SK-N-SH (cell line): ENCODE results near the gene DCP1B. TPM values are rescaled to one million over a fixed set of nuclear protein-coding genes. Genes with fewer than 3 reads are reported as not detected.

Experiments used
- CTCF ChIA-PET: fragments of 300-600, 350-600 bp; formaldehyde crosslinking; extraction: SDS; loops from one replicate; lab custom pipeline; 2021; lab: Yijun Ruan, JAX
- POLR2A ChIA-PET: fragments of 350-600 bp; sonication (Branson Sonifier 250); formaldehyde crosslinking; extraction: SDS; loops from one replicate; lab custom pipeline; 2020; ENCODE audit warnings: antibody characterized with exemption, inconsistent platforms; lab: Yijun Ruan, JAX
- DNase-seq: peaks from one replicate; pipeline ENCODE4 v3.0.0; 2012
- H2AFZ ChIP-seq: fragments of 200-600 bp; sonication (generic); 2 replicates; pipeline ENCODE4 v1.8.1; 2016; ENCODE audit warnings: antibody characterized with exemption, mild to moderate bottlenecking, low read depth
- H3F3A ChIP-seq: fragments of 200-600 bp; sonication (generic); replicated peaks from 2 replicates; pipeline ENCODE3; 2016; ENCODE audit warnings: antibody characterized with exemption, mild to moderate bottlenecking; ENCODE audit not compliant: insufficient read depth
- H3K27ac ChIP-seq, 2 experiments: fragments of 200-500 bp in 1 of 2; fragments of 200-600 bp in 1 of 2; sonication (Bioruptor generic) in 1 of 2; sonication (generic), shearing (Covaris generic) in 1 of 2; 2 replicates each; pipeline versions ENCODE4 v1.5.1 to v1.6.1; 2014 to 2016; ENCODE audit warnings: low read depth in 2 of 2, inconsistent platforms in 1 of 2, low read length in 1 of 2, mild to moderate bottlenecking in 1 of 2, mixed read lengths in 1 of 2
- H3K27me3 ChIP-seq: fragments of 200-600 bp; sonication (generic), shearing (Covaris generic); 2 replicates; pipeline ENCODE4 v1.6.1; 2016; ENCODE audit warnings: mixed run types; ENCODE audit not compliant: insufficient read depth
- H3K36me3 ChIP-seq, 2 experiments: fragments of 200-500 bp in 1 of 2; fragments of 200-600 bp in 1 of 2; sonication (Bioruptor generic) in 1 of 2; sonication (generic) in 1 of 2; replicated peaks in 1 of 2; 2 replicates each; pipeline versions ENCODE3 to v1.5.1; 2014 to 2016; ENCODE audit warnings: low read length in 1 of 2, mild to moderate bottlenecking in 1 of 2; ENCODE audit not compliant: insufficient read depth in 2 of 2, control insufficient read depth in 1 of 2
- H3K4me1 ChIP-seq, 2 experiments: fragments of 200-500 bp in 1 of 2; fragments of 200-600 bp in 1 of 2; sonication (Bioruptor generic) in 1 of 2; sonication (generic), shearing (Covaris generic) in 1 of 2; 2 replicates each; pipeline versions ENCODE4 v1.5.1 to v1.6.1; 2014 to 2016; ENCODE audit warnings: low read depth in 1 of 2, low read length in 1 of 2, mixed run types in 1 of 2; ENCODE audit not compliant: insufficient read depth in 2 of 2, control insufficient read depth in 1 of 2
- H3K4me2 ChIP-seq: fragments of 200-600 bp; sonication (generic), shearing (Covaris generic); 2 replicates; pipeline ENCODE4 v1.6.1; 2017; ENCODE audit warnings: mixed run types
- H3K4me3 ChIP-seq, 2 experiments: fragments of 200-500 bp in 1 of 2; fragments of 200-600 bp in 1 of 2; sonication (Bioruptor generic) in 1 of 2; sonication (generic), shearing (Covaris generic) in 1 of 2; 2 replicates each; pipeline versions ENCODE4 v1.5.1 to v1.8.1; 2014 to 2016; ENCODE audit warnings: low read depth in 2 of 2, inconsistent platforms in 1 of 2, low read length in 1 of 2, mild to moderate bottlenecking in 1 of 2, mixed read lengths in 1 of 2, moderate library complexity in 1 of 2
- H3K79me2 ChIP-seq: fragments of 200-600 bp; sonication (generic); 2 replicates; pipeline ENCODE4 v1.8.1; 2017; ENCODE audit warnings: mild to moderate bottlenecking; ENCODE audit not compliant: insufficient read depth
- H3K9ac ChIP-seq: fragments of 200-600 bp; sonication (generic); 2 replicates; pipeline ENCODE4 v1.6.1; 2017; ENCODE audit warnings: mixed run types
- H3K9me2 ChIP-seq: fragments of 200-600 bp; sonication (generic); 2 replicates; pipeline ENCODE4 v1.6.1; 2017; ENCODE audit warnings: mixed run types
- H3K9me3 ChIP-seq: fragments of 200-600 bp; sonication (generic); 2 replicates; pipeline ENCODE4 v1.6.1; 2017; ENCODE audit warnings: mixed run types, mild to moderate bottlenecking, moderate library complexity
- H4K20me1 ChIP-seq: fragments of 200-600 bp; sonication (generic); 2 replicates; pipeline ENCODE4 v1.6.1; 2017; ENCODE audit warnings: mild to moderate bottlenecking, mixed run types; ENCODE audit not compliant: insufficient read depth
- FOSL2 ChIP-seq: IDR thresholded peaks from 2 replicates; pipeline ENCODE4 v1.4.0; 2012; ENCODE audit warnings: low read depth, mild to moderate bottlenecking, moderate library complexity, borderline replicate concordance
- FOXJ3 ChIP-seq: sonication (generic); formaldehyde crosslinking; IDR thresholded peaks from 2 replicates; pipeline ENCODE4 v1.5.1; 2020; ENCODE audit warnings: mild to moderate bottlenecking, missing genetic modification reagents
- IRF3 ChIP-seq: fragments of 150-350 bp; IDR thresholded peaks from 2 replicates; pipeline ENCODE4 v1.6.1; 2016; ENCODE audit warnings: mild to moderate bottlenecking, low read depth, low read length
- NFIC ChIP-seq: IDR thresholded peaks from 2 replicates; pipeline ENCODE4 v1.4.0; 2012; ENCODE audit warnings: borderline replicate concordance
- PBX3 ChIP-seq: IDR thresholded peaks from 2 replicates; pipeline ENCODE4; 2012
- POLR2AphosphoS5 ChIP-seq: IDR thresholded peaks from 2 replicates; pipeline ENCODE4 v1.6.1; 2012; ENCODE audit warnings: low read depth, low read length
- RAD21 ChIP-seq: IDR thresholded peaks from 2 replicates; pipeline ENCODE4 v1.6.1; 2012; ENCODE audit warnings: mild to moderate bottlenecking, low read length
- REST ChIP-seq: IDR thresholded peaks from 2 replicates; pipeline ENCODE4 v1.6.1; 2012; ENCODE audit warnings: mild to moderate bottlenecking, low read depth, low read length, moderate library complexity
- RXRA ChIP-seq: IDR thresholded peaks from 2 replicates; pipeline ENCODE4 v1.4.0; 2012; ENCODE audit warnings: low read depth, mild to moderate bottlenecking, borderline replicate concordance
- SIN3A ChIP-seq: IDR thresholded peaks from 2 replicates; pipeline ENCODE4 v1.6.1; 2012; ENCODE audit warnings: low read depth, mild to moderate bottlenecking, low read length, moderate library complexity, borderline replicate concordance
- SMC3 ChIP-seq: IDR thresholded peaks from 2 replicates; pipeline ENCODE4 v1.6.1; 2012; ENCODE audit warnings: low read depth, low read length, improper control_type of control experiment
- TAF1 ChIP-seq: IDR thresholded peaks from 2 replicates; pipeline ENCODE4 v1.6.1; 2012; ENCODE audit warnings: low read depth, mild to moderate bottlenecking, low read length, moderate library complexity, borderline replicate concordance
- TCF12 ChIP-seq: IDR thresholded peaks from 2 replicates; pipeline ENCODE4 v1.4.0; 2012
- ZBTB33 ChIP-seq: IDR thresholded peaks from 2 replicates; pipeline ENCODE4 v1.4.0; 2012; ENCODE audit warnings: low read depth, borderline replicate concordance
- WGBS: methylation state at CpG from one replicate; pipeline ENCODE4 v1.1.6; 2017; ENCODE audit warnings: low lambda C conversion rate; 5-methylcytosine and 5-hydroxymethylcytosine counted together
- polyA plus RNA-seq, 3 experiments: library from polyadenylated mRNA; depleted of rRNA; stranded (reverse); fragments of >200 nt; gene quantifications; 2 replicates each; pipeline ENCODE4 v1.2.3, GENCODE V29; 2012

Gene DCP1B
- polyA plus RNA-seq, 1 of the 3 experiments (the other 2 are of a cell fraction): 18.8 TPM

- no peak overlapping the region for H3K9ac ChIP-seq
- CTCF ChIA-PET: interaction anchor here (0.5 to 4.7 kb wide), 9 partner anchors 19 to 646 kb away, joined by 3 to 33 read pairs (median 4); no protein-coding TSS in a partner anchor
- peak; percentile 85 for DNase-seq
These were observed 67.6 kb downstream of the DCP1B start for GRCh38 chr12:1936406-1937320.

More at GRCh38 chr12:1936406-1937320, 67.6 kb downstream of the DCP1B start:
- 69% methylated on average over 25 of the region's 25 CpGs for WGBS
- peaks cover 4 to 63% of the 10 kb centered on the region in 2 experiments; a peak in 2 of 4 replicates for H3K4me1 ChIP-seq
- H3K36me3 ChIP-seq: peaks cover 6 to 18% of the 10 kb centered on the region in 2 experiments
- POLR2A ChIA-PET: interaction anchor here (1.1 kb wide), 1 partner anchor 100 kb away, joined by 3 read pairs; no protein-coding TSS in a partner anchor
- H3K27me3 ChIP-seq: no peaks in the 10 kb centered on the region
- peak; percentile 44 for TF ChIP-seq RAD21
- no peak for TF ChIP-seq SIN3A
- TF ChIP-seq POLR2AphosphoS5: no peak
- TF ChIP-seq FOXJ3: no peak
- peak; percentile 75 for TF ChIP-seq PBX3
- TF ChIP-seq TAF1: no peak
- peak; percentile 41; the same call in 1 of the 2 replicates for TF ChIP-seq FOSL2
- TF ChIP-seq REST: no peak
- peak; percentile 52 for TF ChIP-seq TCF12
- peak; percentile 22; the same call in 1 of the 2 replicates for TF ChIP-seq SMC3
- peak; percentile 77 for TF ChIP-seq NFIC
- TF ChIP-seq IRF3: no peak
- TF ChIP-seq RXRA: no peak
- peak; percentile 60; the same call in 1 of the 2 replicates for TF ChIP-seq ZBTB33
- TF ChIP-seq, all 33 proteins: peak for 7
- no peaks in the 10 kb centered on the region for H3K79me2 ChIP-seq
- H3F3A ChIP-seq: peaks cover 3% of the 10 kb centered on the region
- H3K27ac ChIP-seq: peak overlapping the region; percentile 17 to 83; a peak in 3 of 4 replicates
- no peaks in the 10 kb centered on the region for H4K20me1 ChIP-seq
- no peak overlapping the region for H2AFZ ChIP-seq
- H3K9me2 ChIP-seq: no peaks in the 10 kb centered on the region
- H3K9me3 ChIP-seq: no peaks in the 10 kb centered on the region
- H3K4me3 ChIP-seq: no peak overlapping the region
- H3K4me2 ChIP-seq: no peak overlapping the region
